Measurements from ENCODE around the gene PPM1H.

The PPM1H gene

DNA sequence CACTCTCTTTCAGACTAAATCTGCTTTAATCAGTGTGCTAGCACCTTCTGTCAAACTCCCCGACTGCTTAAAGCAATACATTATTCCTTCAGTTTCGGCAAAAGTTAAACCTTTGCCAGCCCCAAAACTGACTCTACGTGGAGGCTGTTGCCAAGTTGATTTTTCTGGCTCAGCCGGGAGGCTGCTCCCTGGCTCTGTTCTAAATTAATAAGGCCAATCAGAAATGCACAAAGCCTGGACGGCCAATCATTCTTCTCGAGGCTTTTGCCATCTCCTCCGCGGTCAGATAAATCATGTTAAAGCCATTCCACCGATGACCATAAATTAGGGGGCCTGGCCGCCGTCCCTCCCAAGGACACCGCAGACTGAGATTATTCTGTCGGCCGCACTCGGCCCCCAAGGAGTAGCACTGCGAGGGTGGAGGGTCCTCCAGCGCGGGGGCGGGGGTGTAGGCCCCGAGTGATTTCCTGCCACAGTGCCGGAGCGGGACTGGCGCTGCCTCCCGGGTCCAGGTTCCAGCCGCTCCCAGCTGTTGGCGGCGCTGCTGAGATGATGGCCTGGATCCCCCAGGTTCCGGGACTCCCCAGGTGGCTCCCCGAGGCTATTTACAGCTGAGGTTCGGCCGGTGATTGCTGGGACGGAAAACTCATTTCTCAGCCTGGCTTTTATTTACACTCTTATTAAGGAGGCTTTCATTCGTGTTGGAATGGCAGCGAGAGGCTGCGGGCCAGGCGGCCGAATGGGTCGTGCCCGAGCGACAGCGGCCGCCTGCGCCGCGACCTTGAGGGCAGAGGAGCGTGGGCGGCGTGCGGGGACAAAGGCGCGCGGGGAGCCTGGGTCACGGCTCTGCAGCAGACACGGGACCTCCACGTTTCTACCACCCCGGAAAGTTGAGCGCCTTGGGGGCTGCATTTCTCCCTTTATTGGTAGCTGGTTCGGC lies 303.2 kb downstream of the PPM1H start:
- DNase-seq: peak; percentile 2

DNA sequence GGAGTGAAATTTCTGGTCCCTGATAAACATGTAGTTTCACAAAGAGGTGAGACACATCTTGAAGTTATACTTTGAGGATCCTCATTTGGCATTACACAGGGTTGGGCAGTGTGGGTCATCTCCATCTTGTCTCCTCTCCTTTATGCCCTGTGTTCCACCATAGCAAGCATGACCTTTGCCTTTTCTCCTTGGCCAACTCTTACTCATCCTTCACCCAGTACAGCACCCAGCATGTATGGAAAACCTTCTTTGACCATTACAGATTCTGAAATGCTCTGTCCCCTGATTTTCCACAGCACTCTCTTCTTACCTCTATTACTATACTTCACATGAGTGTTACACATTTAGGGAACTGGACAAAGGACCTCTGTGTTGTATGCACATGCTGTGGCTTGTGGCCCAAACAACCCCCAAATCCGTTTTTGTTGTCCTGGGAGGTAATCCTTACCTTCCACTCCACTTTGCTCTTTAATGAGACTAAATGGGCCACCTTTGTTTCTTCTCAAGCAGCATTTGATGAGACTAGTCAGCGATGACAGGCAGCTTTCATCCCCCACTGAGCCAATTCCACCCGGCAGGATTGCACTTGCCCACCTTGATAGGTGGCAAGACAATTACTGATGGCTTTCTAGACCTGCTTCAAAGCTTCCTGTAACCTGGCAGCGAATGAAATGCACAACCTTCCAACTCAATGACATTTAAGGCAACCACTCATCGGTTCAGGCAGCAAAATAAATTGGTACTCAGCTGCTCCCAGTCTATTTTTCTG lies 304.8 kb downstream of the PPM1H start:
- DNase-seq: no peak

DNA sequence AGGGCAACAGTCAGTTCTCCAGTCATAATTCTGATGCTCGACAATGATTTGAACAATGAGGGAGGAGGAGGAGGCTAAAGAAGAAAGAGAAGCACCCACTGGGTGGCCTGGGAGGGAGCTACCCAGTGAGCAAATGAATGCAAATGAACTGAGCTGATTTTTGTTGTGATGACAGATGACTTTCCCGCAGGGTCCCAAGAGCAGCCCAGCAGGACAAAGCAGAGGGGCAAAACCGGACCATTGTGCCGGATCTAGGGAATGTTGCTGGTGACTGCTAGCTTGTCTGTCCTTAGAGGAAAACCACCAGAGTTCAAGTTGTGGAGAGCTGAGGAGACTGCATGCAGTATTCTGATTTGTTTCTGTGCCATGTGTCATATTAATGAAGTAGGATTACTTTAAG lies 305.5 kb downstream of the PPM1H start:
- no peak for DNase-seq

DNA sequence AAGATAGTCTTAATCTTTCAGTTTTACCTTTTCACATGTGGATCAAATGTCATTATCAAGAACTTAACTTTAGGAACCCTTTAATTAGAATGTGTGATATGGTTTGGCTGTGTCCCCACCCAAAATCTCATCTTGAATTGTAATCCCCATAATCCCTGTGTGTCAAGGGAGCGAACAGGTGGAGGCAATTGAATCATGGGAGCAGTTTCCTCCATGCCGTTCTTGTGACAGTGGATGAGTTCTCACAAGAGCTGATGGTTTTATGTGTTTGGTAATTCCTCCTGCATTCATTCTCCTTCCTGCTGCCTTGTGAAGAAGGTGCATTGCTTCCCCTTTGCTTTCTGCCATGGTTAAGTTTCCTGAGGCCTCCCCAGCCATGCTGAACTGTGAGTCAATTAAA lies 307.8 kb downstream of the PPM1H start:
- DNase-seq: no peak

DNA sequence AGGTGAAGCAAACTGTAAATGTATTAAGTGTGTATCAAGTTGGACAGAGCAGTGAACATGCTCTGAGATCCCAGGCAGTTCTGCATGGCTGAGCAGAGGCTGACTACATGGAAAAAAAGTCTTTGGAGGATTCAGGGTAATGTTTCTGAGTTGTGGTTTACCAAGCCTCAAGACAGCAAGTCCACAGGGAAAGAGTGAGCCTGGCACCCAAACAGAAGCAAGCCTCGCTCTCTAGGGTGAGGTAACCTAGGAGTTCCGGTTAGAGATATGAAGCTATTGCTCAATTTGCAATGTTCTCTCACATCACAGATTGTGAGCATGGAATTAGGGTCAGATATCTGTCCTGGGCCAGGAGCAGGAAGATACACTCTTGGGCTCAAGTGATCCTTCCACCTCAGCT lies 309.7 kb downstream of the PPM1H start:
- no peak for DNase-seq

DNA sequence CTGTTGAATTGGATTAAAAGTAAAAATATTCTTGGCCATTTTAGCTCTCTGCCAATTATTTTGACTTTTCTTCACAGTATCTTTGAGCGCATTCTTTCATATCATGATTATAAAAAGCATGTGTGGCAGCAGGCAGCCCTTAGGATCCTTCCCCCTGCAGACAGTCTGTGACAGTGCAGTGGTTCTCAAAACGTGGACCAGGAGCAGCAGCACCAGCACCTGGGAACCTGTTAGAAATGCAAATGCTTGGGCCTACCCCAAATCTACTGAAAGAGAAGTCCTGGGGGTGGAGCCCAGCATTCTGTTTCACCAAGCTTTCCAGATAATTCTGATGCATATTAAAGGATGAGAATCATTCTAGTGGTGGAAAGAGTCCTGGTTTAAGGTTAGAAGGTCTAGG lies 312.8 kb downstream of the PPM1H start:
- no peak for DNase-seq

DNA sequence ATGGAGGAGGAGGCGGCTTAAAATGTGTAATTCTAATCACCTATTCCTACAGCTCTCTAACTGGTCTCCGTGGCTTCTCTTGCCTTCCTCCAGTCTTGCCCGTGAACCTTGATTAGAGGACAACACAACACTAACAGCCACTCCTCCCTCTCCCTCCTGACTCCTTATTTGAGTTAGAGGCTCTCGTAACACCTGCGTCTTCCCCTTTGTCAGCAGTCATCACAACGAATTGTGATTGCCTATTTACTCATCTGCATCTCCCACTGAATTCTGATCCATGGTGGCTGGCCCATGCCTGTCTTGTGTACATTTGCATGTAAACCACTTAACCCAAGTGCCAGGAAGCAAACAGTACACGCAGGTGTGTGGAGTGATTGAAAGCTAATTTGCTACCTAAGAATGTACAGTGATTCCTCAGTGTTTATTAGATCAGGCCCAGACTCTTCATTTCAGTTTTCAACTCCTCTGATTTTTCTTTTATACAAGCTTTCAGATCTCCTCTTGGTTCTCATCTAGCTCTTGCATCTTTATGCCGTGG lies 313.8 kb downstream of the PPM1H start:
- no peak for DNase-seq

DNA sequence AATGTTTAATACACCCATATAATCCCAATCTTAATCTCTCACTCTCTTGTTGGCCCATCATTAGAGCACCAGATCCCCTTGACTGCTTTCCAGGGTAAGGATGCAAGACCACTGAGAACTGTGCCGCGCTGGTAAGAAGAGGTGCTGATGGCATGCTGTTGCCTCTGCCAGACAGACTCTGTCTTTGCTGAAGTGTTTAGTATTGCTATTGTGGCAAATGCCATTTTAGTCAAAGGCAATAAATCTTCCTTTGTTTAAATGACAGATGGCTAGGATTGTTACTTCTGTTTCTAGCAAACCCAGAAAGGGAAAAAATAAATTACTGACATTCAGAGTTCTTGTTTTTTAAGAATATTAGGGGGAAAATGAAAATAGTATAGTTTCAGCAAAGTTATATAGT lies 316.0 kb downstream of the PPM1H start:
- DNase-seq: no peak

DNA sequence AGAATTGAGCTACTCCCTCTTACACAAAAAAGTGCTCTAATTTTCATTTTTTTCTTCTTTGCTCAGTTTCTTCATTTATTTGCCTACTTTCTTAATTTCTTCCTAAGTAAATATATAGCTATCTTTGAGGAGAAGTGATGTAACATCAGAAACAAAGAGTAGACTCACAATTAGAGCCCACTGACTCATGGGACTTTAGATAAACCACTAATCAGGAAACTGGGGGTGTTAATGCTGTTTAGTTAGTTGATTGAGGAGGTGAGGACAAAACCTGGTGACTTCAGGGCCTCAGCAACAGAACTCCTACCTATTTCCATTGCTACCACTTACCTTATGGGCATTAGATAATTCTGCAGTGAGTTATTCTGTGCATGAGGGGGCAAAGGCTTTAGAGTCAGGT lies 316.6 kb downstream of the PPM1H start:
- DNase-seq: no peak

DNA sequence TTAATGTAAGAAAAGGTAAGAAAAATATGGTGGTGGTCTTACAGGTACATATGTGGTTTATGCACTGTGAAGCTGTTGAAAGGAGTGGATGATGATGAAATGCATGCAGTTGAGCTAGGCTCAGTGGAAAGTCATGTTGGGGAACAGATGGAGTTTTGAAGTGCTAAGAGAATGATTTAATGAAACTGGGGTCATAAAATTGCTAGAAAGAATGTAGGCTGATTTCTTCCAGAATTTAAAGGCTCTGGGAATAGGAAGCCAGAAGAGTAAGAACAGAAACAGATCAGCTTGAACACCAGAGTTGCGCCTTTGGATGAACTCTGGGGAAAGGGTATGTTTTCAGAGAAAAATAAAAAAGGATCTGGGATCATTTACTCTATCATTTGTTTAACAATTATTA lies 321.9 kb downstream of the PPM1H start:
- DNase-seq: no peak

DNA sequence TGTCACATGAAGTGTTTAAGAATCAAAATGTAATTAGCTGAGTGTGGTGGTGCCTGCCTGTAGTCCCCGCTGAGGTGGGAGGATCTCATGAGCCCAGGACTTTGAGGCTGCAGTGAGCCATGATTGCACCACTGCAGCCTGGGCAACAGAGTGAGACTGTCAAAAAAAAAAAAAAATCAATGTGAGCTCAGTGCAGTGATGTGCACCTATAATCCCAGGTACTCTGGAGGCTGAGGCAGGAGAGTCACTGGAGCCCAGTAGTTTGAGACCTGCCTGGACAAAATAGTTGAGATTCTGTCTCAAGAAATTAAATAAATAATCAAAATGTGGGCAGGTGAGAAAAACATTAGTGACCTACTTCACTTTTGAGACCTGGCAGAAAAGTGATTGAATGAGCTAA lies 328.3 kb downstream of the PPM1H start:
- DNase-seq: no peak

DNA sequence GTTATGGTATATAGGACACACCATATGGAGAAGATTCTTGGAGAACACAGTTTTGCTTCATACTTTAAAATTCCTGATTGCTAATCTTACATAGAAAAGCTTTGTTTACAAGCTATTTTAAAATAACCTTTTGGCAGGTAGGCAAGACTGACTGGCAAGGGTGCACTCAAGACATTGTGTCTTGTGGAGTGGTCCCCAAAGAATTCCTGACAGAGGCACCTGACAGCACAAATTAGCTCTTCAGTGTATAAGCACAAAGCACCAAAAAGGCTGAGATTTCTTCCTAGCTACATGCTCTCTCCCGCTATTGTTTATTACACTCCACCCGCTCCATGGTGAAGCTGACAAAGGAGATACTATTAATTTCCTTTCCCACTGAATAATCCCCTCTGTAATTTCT lies 329.0 kb downstream of the PPM1H start:
- DNase-seq: no peak

DNA sequence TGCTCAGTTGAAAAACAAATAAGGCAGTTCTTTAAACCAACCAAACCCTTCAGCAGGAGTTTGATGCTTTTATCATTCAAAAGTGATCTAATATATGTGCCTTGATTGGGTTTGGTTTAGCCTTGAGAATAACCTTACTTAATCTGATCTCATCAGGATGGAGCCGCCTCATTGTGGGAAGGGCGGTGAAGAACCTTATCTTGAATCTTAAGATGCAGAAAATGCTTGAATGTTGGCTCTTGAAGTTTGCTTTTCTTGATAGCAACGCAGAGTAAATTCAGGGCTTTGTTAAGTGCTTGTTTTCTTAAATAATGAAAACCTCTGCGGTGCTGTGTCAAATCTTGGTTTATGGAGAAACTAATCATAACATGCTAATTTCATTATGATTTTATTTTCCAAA lies 330.1 kb downstream of the PPM1H start:
- peak; percentile 4 for DNase-seq

DNA sequence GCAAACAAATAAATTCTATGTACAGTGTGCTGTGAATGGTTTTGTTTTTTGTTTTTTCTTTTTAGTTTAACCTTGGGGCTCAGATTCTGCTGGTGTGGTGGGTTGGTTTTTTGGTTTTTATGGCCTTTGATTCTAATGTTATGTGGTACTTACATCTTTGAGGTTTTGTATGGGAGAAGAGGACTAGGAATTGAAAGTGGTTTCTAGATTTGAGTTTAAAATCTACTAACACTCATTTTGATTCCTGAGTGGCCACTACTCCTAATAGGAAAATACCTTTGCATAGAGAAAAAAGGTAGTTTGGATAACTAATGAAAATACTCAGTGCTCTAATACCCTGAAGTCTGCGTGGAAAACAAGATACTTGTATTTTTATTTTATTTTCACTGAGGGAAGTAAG lies 330.6 kb downstream of the PPM1H start:
- DNase-seq: no peak

DNA sequence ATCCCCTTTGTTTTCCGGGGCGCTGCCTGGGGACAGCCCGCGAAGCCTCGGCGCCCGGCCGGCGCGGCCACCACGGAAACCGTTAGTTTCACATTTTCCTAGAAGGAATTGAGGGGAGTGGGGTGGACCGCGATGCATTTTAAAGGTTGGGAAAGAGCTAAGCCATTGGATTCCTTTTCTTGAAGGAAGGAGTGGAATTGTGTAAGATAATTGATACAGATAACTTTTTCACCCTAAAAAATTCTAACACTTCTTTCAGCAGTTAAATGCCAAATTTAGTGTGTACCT lies 331.2 kb downstream of the PPM1H start:
- no peak for DNase-seq

DNA sequence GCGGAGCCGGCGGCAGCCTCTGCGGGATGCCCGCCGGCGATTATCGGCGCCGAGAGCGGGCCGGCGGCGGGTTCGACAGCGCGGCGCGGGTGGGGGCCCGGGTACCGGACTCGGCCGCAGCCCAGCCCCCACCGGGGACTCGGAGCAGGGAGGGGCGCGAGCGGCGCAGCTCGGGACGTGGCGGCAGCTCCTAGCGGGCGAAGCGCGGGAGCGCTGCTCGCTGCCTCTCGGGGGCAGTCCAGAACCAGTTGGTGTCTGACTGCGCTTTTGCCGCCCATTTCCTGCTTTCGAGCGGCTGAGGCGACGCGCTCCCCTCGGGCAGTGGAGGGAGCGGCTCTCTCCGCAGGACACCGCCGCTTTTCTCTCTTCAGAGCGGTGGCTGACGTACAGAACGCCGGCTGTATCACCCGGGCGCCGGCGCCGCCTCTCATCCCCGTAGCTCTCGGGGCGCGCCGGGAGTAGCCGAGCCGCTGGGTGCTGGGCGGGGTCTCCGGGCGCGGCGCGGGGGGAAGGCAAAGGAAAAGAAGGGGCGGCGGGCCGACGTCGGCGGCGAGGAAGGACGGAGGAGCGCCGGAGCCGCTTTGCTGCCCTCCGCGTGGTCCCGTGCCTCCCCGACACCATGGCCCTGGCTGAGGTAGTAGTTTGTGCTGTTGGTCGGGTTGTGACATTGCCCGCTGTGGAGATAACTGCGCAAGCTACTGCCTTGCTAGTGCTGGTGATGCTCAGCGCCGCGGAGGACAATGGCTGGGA lies 331.7 kb downstream of the PPM1H start:
- peak; percentile 85 for DNase-seq

DNA sequence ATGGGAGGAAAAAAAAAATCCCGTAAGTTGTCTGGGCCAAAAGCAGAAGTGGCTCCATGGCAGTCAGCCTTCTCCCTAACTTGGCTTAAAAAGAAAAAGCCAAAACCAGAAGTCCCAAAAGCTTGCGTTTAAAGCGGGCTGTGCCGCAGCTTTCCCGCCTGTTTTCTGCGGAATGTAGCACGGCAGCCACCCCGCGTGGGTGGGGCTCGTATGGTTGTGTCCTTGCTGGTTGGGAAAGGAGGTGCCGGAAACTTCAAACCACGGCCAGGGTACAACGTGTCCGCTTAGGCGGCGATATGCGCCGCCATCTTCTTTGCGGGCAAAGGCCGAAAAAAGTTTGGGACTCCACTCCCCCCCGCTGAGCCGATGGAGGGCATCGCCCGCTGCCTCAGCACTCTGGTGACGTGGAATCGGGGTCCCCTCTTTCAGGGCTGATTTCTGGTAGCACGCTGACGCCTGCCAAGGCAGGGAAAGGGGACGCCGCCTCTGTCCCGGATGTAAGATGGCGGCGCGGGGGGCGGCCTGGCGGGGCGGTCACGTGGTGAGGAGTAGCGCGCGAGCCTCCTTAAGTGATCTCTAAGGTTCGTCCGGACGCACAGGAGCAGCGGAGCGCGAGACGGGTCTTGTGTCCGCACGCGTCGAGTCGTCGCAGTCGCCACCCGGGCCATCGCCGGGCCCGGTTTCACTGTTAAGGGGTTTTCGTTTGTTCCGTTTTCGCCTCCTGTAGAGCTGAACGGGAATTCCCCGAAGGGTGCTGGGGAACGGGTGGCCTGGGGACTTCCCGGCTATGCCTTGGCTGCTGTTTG lies 332.5 kb downstream of the PPM1H start:
- DNase-seq: peak; percentile 91

DNA sequence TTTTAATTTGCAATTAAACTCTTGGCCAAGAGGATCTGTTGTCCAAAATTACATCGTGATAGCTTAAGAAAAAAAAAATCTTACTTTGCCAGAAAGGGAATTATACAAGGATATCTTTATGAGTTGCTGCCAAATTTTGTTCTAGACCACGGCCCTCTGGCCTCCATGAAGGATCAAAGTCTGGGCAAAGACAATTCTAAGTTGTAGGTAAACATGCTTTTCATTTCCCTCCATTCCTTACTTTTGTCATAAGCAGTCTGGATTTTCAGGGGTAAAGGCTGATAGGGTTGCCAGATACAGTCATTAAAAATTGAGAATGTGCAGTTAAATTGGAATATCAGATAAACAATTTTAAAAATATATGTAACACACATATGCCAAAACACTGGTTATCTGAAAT lies 333.2 kb downstream of the PPM1H start:
- no peak for DNase-seq

DNA sequence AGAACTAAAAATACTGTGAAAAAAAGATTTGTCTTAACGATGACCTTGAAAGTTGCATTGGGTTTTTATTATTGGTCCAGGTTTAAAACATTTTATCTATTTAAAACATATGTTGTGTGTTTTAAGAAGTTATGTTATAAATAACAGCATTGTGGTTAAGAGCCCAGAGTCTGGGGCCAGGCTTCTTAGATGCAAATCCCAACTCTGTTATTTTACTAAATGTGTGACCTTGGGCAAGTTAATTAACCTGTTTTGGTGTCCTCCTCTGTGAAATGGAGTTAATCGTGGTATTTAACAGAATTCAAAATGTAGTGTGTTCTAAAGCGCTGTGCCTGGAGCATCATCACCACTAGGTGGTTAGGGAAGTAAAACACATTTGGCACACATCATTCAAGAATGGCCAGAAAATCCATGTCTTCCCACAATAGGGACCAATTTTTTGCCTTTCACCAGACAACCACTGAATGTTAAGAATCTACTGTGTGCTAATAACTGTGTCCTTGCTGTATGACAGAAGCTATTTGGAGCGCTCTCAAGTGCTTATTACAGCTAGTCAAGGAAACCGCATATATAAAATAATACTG lies 335.0 kb downstream of the PPM1H start:
- DNase-seq: no peak

DNA sequence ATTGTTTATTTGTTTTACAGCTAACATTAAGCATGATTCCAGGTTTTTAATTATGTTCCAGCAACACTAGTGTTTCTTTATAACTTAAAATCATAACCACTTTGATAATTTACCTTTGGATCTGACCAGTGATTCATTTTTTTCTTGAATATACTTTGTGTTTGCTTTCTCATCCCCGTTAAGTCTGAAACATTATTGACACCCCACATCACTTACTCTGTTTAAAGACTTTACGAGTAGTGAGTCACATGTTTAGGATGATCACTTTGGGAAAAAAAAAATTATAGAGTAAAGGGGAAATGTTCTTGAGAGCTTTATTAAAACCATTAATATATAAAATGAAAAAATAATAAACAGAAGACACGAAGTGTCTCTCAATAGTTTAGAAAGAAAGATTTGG lies 336.1 kb downstream of the PPM1H start:
- no peak for DNase-seq

DNA sequence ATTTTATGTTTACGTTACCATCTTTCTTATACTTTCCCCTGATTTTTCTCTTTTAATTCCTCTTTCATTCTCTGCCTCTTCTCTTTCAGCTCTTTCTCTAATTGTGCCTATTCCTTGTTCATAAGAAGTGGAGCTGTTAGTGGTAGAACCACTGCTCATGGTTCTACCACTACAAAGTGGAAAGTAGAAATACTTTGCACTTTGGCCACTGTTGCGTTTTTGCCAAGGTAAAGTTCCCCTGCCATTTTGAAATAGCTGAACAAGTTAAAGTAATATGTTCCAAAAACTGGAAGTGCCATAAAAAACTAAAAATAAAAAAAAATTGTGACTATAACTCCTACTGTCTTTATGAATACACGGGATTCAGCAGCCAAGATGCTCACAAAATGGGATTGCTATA lies 337.7 kb downstream of the PPM1H start:
- DNase-seq: no peak
